HG02642 (cell line): ENCODE results near the gene VAMP1.
"Not testable (repeated sequence)": the region's sequence is repeated elsewhere in the genome, so short reads cannot be mapped to it uniquely, and the experiment has no call there.

Experiments
- ATAC-seq: cut with Tn5 transposase; IDR thresholded peaks from one replicate; pipeline ENCODE4 v1.9.1; 2021; ENCODE audit warnings: mild to moderate bottlenecking; ENCODE audit not compliant: unreplicated experiment, poor library complexity

VAMP1 gene

GRCh38 chr12:6427796-6428195, 42.7 kb downstream of the VAMP1 start:
- not testable (repeated sequence) for ATAC-seq

- peak; percentile 72 for ATAC-seq
Observed at GRCh38 chr12:6426882-6427671, 43.4 kb downstream of the VAMP1 start.

- ATAC-seq, result no peak
Observed at GRCh38 chr12:6425590-6426531, 44.6 kb downstream of the VAMP1 start.

- no peak for ATAC-seq
Observed at GRCh38 chr12:6424866-6425265, 45.6 kb downstream of the VAMP1 start.

- ATAC-seq, result no peak
Observed at GRCh38 chr12:6424008-6424347, 46.5 kb downstream of the VAMP1 start.

- ATAC-seq, result peak; percentile 38
Observed at GRCh38 chr12:6423267-6424007, 47.0 kb downstream of the VAMP1 start.

GRCh38 chr12:6420364-6420763, 50.1 kb downstream of the VAMP1 start:
- no peak for ATAC-seq

- ATAC-seq, result no peak
Observed at GRCh38 chr12:6418796-6419195, 51.7 kb downstream of the VAMP1 start.

- no peak for ATAC-seq
Observed at GRCh38 chr12:6416596-6416995, 53.9 kb downstream of the VAMP1 start.
